Islet of Langerhans (tissue), 1 donor: Measurements from ENCODE around the gene ZNF672.
"Not testable (repeated sequence)": the region's sequence is repeated elsewhere in the genome, so short reads cannot be mapped to it uniquely, and the experiment has no call there.

Experiments used
- FAIRE-seq: peaks from one replicate; lab custom pipeline; 2011; peaks lifted over from hg19 to GRCh38; lab: Jason Lieb, UNC

ZNF672 gene

GRCh38 chr1:248837781-248838356 lies at the start of gene ZNF672:
Gene ZNF672 (plus strand): TSS chr1:248838224. CDS start chr1:248847275, 9,051 bp downstream.
- no peak for FAIRE-seq

- no peak for FAIRE-seq
Observed at GRCh38 chr1:248788327-248788726, 49.7 kb upstream of the ZNF672 start.

- FAIRE-seq: not testable (repeated sequence)
Observed at GRCh38 chr1:248789337-248789736, 48.7 kb upstream of the ZNF672 start.

- FAIRE-seq: no peak
Observed at GRCh38 chr1:248790456-248790855, 47.6 kb upstream of the ZNF672 start.

- no peak for FAIRE-seq
Observed at GRCh38 chr1:248791010-248791409, 47.0 kb upstream of the ZNF672 start.

GRCh38 chr1:248792342-248792741 lies 45.7 kb upstream of the ZNF672 start:
- FAIRE-seq: no peak

- no peak for FAIRE-seq
Observed at GRCh38 chr1:248793592-248793991, 44.4 kb upstream of the ZNF672 start.

GRCh38 chr1:248794663-248795062 lies 43.4 kb upstream of the ZNF672 start:
- FAIRE-seq: not testable (repeated sequence)

GRCh38 chr1:248798791-248799190 lies 39.2 kb upstream of the ZNF672 start:
- no peak for FAIRE-seq

- FAIRE-seq: no peak
Observed at GRCh38 chr1:248800459-248800858, 37.6 kb upstream of the ZNF672 start.

GRCh38 chr1:248802454-248802853 lies 35.6 kb upstream of the ZNF672 start:
- no peak for FAIRE-seq

- FAIRE-seq: not testable (repeated sequence)
Observed at GRCh38 chr1:248803501-248803900, 34.5 kb upstream of the ZNF672 start.

GRCh38 chr1:248804771-248805681 lies 33.0 kb upstream of the ZNF672 start:
- FAIRE-seq: no peak

- FAIRE-seq: no peak
Observed at GRCh38 chr1:248805876-248806275, 32.1 kb upstream of the ZNF672 start.

GRCh38 chr1:248807067-248807737 lies 30.8 kb upstream of the ZNF672 start:
- no peak for FAIRE-seq

- no peak for FAIRE-seq
Observed at GRCh38 chr1:248808876-248809275, 29.1 kb upstream of the ZNF672 start.

- FAIRE-seq: no peak
Observed at GRCh38 chr1:248810000-248810726, 27.9 kb upstream of the ZNF672 start.

GRCh38 chr1:248810727-248811513 lies 27.1 kb upstream of the ZNF672 start:
- FAIRE-seq: no peak

- no peak for FAIRE-seq
Observed at GRCh38 chr1:248811514-248812490, 26.2 kb upstream of the ZNF672 start.

- FAIRE-seq: no peak
Observed at GRCh38 chr1:248812736-248813425, 25.1 kb upstream of the ZNF672 start.
